H1 (cell line): ENCODE measurements around the gene EPB41L4B. TPM values are rescaled to one million over a fixed set of nuclear protein-coding genes. Genes with fewer than 3 reads are reported as not detected.

Experiments used
- BACH1 ChIP-seq: IDR thresholded peaks from 2 replicates; pipeline ENCODE4 v1.6.1; 2012; ENCODE audit warnings: low read length, improper control_type of control experiment
- EZH2 ChIP-seq: fragments of 200-600 bp; sonication (generic); IDR thresholded peaks from 2 replicates; pipeline ENCODE4 v1.7.1; 2012; ENCODE audit warnings: low read depth, mild to moderate bottlenecking, moderate library complexity, low read length, inconsistent platforms; ENCODE audit not compliant: severe bottlenecking
- KDM1A ChIP-seq: fragments of 200-600, 300-600 bp; sonication (generic); IDR thresholded peaks from 2 replicates; pipeline ENCODE4 v1.7.1; 2016; ENCODE audit warnings: mild to moderate bottlenecking, low read length, borderline replicate concordance
- PHF8 ChIP-seq: fragments of 200-600 bp; sonication (generic); conservative IDR thresholded peaks from 2 replicates; pipeline ENCODE4 v1.7.1; 2012; ENCODE audit warnings: low read depth, mild to moderate bottlenecking, inconsistent platforms, low read length, moderate library complexity
- SRF ChIP-seq: IDR thresholded peaks from 2 replicates; pipeline ENCODE4 v1.6.1; 2011; ENCODE audit warnings: mild to moderate bottlenecking, low read depth, low read length, moderate library complexity
- polyA plus RNA-seq, 7 experiments: library from polyadenylated mRNA; depleted of rRNA in 3 of 7; stranded (reverse) in 5 of 7; unstranded in 2 of 7; fragments of >200 nt in 5 of 7; fragments of 200-250 nt in 2 of 7; gene quantifications; 1 replicate in 5 of 7; 2 replicates in 1 of 7; 4 replicates in 1 of 7; pipeline versions ENCODE4 v1.2.1 to v1.2.3, GENCODE V29; 2011 to 2013; ENCODE audit warnings: missing spikeins in 2 of 7, mixed read lengths in 2 of 7
- total RNA-seq: library from RNA; stranded (reverse); fragmentation: NEBNext Ultra II Directional; extraction: Animal tissue kit (Norgen Biotek cat#: 25700); gene quantifications from 2 replicates; pipeline ENCODE4 v1.2.1, GENCODE V29; 2021
- TF ChIP-seq, protein P1 (sequence below): fragments of 300-600 bp; sonication (generic); IDR thresholded peaks from 2 replicates; pipeline ENCODE4 v1.7.1; 2012; ENCODE audit warnings: low read length, moderate library complexity, mild to moderate bottlenecking, inconsistent platforms; ENCODE audit not compliant: insufficient replicate concordance

EPB41L4B gene
- total and polyA plus RNA-seq, 2 of the 8 experiments (the other 6 are each of a cell fraction or from before 2014, with no cell fraction given), result 11.9 to 25.0 TPM

DNA sequence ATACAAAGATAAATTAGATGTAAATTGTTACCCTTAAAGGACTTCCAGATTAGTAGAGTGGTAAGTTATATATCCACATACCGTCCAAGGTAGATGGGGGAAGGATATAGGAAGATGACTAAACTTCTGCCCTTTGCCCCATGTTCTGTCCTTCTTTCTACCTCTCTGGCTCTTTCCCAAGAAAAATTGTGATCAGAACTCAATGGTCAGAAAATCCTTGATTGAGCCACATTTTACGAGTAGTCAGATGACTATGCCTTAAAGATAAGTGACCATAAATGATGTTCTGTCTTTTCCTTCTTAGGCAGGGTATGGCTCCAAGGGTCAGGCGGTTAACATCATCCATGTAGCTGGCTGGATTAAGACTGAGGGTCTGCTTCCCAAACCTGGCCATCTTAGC lies 158.2 kb downstream of the EPB41L4B start (continued):
- TF ChIP-seq, protein P1, sequence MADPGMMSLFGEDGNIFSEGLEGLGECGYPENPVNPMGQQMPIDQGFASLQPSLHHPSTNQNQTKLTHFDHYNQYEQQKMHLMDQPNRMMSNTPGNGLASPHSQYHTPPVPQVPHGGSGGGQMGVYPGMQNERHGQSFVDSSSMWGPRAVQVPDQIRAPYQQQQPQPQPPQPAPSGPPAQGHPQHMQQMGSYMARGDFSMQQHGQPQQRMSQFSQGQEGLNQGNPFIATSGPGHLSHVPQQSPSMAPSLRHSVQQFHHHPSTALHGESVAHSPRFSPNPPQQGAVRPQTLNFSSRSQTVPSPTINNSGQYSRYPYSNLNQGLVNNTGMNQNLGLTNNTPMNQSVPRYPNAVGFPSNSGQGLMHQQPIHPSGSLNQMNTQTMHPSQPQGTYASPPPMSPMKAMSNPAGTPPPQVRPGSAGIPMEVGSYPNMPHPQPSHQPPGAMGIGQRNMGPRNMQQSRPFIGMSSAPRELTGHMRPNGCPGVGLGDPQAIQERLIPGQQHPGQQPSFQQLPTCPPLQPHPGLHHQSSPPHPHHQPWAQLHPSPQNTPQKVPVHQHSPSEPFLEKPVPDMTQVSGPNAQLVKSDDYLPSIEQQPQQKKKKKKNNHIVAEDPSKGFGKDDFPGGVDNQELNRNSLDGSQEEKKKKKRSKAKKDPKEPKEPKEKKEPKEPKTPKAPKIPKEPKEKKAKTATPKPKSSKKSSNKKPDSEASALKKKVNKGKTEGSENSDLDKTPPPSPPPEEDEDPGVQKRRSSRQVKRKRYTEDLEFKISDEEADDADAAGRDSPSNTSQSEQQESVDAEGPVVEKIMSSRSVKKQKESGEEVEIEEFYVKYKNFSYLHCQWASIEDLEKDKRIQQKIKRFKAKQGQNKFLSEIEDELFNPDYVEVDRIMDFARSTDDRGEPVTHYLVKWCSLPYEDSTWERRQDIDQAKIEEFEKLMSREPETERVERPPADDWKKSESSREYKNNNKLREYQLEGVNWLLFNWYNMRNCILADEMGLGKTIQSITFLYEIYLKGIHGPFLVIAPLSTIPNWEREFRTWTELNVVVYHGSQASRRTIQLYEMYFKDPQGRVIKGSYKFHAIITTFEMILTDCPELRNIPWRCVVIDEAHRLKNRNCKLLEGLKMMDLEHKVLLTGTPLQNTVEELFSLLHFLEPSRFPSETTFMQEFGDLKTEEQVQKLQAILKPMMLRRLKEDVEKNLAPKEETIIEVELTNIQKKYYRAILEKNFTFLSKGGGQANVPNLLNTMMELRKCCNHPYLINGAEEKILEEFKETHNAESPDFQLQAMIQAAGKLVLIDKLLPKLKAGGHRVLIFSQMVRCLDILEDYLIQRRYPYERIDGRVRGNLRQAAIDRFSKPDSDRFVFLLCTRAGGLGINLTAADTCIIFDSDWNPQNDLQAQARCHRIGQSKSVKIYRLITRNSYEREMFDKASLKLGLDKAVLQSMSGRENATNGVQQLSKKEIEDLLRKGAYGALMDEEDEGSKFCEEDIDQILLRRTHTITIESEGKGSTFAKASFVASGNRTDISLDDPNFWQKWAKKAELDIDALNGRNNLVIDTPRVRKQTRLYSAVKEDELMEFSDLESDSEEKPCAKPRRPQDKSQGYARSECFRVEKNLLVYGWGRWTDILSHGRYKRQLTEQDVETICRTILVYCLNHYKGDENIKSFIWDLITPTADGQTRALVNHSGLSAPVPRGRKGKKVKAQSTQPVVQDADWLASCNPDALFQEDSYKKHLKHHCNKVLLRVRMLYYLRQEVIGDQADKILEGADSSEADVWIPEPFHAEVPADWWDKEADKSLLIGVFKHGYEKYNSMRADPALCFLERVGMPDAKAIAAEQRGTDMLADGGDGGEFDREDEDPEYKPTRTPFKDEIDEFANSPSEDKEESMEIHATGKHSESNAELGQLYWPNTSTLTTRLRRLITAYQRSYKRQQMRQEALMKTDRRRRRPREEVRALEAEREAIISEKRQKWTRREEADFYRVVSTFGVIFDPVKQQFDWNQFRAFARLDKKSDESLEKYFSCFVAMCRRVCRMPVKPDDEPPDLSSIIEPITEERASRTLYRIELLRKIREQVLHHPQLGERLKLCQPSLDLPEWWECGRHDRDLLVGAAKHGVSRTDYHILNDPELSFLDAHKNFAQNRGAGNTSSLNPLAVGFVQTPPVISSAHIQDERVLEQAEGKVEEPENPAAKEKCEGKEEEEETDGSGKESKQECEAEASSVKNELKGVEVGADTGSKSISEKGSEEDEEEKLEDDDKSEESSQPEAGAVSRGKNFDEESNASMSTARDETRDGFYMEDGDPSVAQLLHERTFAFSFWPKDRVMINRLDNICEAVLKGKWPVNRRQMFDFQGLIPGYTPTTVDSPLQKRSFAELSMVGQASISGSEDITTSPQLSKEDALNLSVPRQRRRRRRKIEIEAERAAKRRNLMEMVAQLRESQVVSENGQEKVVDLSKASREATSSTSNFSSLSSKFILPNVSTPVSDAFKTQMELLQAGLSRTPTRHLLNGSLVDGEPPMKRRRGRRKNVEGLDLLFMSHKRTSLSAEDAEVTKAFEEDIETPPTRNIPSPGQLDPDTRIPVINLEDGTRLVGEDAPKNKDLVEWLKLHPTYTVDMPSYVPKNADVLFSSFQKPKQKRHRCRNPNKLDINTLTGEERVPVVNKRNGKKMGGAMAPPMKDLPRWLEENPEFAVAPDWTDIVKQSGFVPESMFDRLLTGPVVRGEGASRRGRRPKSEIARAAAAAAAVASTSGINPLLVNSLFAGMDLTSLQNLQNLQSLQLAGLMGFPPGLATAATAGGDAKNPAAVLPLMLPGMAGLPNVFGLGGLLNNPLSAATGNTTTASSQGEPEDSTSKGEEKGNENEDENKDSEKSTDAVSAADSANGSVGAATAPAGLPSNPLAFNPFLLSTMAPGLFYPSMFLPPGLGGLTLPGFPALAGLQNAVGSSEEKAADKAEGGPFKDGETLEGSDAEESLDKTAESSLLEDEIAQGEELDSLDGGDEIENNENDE, result no peak
- TF ChIP-seq KDM1A, result no peak
- no peak for TF ChIP-seq PHF8
- no peak for TF ChIP-seq EZH2
- TF ChIP-seq BACH1, result no peak
- no peak for TF ChIP-seq SRF
